Activated gamma-delta T cell treated with anti-CD3 and anti-CD28 coated beads, Interleukin-2, amount 50 U/mL, for 16 hours (primary cell): ENCODE results near the gene UPF1.

Experiments
- DNase-seq: peaks from one replicate; pipeline ENCODE4 v3.0.0-alpha.2; 2020; ENCODE audit warnings: low read depth

Gene UPF1

GRCh38 chr19:18831524-18832305 is at the start of gene UPF1:
Gene UPF1 (plus strand): TSS chr19:18831959. CDS start chr19:18832210, 251 bp downstream.
- peak; percentile 90 for DNase-seq

- DNase-seq = no peak
Observed at GRCh38 chr19:18782559-18783225, 49.1 kb upstream of the UPF1 start.

- no peak for DNase-seq
Observed at GRCh38 chr19:18783958-18784785, 47.6 kb upstream of the UPF1 start.

GRCh38 chr19:18784786-18785120 is 47.0 kb upstream of the UPF1 start:
- DNase-seq = no peak

GRCh38 chr19:18785179-18786124 is 46.3 kb upstream of the UPF1 start:
- peak; percentile 20 for DNase-seq

GRCh38 chr19:18788529-18789421 is 43.0 kb upstream of the UPF1 start:
- no peak for DNase-seq

GRCh38 chr19:18789422-18789869 is 42.3 kb upstream of the UPF1 start:
- DNase-seq = no peak

GRCh38 chr19:18789883-18790565 is 41.7 kb upstream of the UPF1 start:
- DNase-seq = no peak

- no peak for DNase-seq
Observed at GRCh38 chr19:18790566-18791314, 41.0 kb upstream of the UPF1 start, which contains the start of gene COMP. Gene COMP (minus strand): TSS chr19:18791305. CDS start chr19:18791269, 36 bp downstream.

GRCh38 chr19:18791315-18791678 is 40.5 kb upstream of the UPF1 start:
- no peak for DNase-seq

GRCh38 chr19:18792661-18793060 is 39.1 kb upstream of the UPF1 start:
- no peak for DNase-seq

GRCh38 chr19:18793144-18794028 is 38.4 kb upstream of the UPF1 start:
- no peak for DNase-seq

GRCh38 chr19:18794029-18794313 is 37.8 kb upstream of the UPF1 start:
- no peak for DNase-seq

- DNase-seq = no peak
Observed at GRCh38 chr19:18794692-18795091, 37.1 kb upstream of the UPF1 start.

- DNase-seq = no peak
Observed at GRCh38 chr19:18795540-18795939, 36.2 kb upstream of the UPF1 start.

GRCh38 chr19:18796239-18796638 is 35.5 kb upstream of the UPF1 start:
- no peak for DNase-seq

- DNase-seq = no peak
Observed at GRCh38 chr19:18798384-18799352, 33.1 kb upstream of the UPF1 start.
